GM13976 (cell line): Measurements from ENCODE around the gene TOP3A.

Experiments
- DNase-seq: peaks from one replicate; pipeline ENCODE4 v3.0.0; 2012; ENCODE audit warnings: low spot score
- CTCF ChIP-seq: IDR thresholded peaks from 2 replicates; pipeline ENCODE4 v1.5.1; 2012; ENCODE audit warnings: borderline replicate concordance, mild to moderate bottlenecking; ENCODE audit not compliant: insufficient read depth; ENCODE audit errors: extremely low read depth, missing control alignments, control extremely low read depth
- in situ Hi-C: fragments of 300-500 bp; cut with MboI; formaldehyde crosslinking; loops from one replicate; pipeline ENCODE4 v1.12.0; 2022; ENCODE audit warnings: low sequenced_read_pairs, mixed read lengths, inconsistent platforms; ENCODE audit not compliant: unreplicated experiment

TOP3A gene

GRCh38 chr17:18250708-18251107 is 64.1 kb downstream of the TOP3A start:
- no peak for DNase-seq
- in situ Hi-C loops: no loop called here
- TF ChIP-seq CTCF: no peak

GRCh38 chr17:18250259-18250658 is 64.5 kb downstream of the TOP3A start:
- DNase-seq: no peak
- in situ Hi-C loops: no loop called here

DNA sequence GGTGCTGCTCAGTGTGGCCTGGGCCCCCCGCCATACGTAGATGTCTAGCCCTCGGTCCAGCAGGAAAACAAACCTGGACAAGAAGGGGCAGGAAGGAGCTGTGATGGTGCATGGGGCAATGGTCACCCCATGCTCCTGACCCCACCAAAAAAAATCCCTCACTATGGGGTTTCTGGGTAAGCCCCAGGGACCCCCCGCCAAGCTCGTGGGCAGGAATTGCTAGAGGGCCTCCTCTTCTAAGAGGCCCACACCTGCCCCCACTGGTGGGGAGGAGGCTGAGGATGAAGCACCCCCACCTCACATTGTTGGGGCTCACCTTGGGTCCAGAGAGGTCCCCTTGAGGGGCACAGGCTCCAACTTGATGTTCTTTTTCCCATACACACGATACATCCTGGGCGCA is 66.0 kb downstream of the TOP3A start:
- no peak for DNase-seq
- TF ChIP-seq CTCF: no peak
- in situ Hi-C loops: no loop called here

More at GRCh38 chr17:18250259-18250658, 64.5 kb downstream of the TOP3A start:
- no peak for TF ChIP-seq CTCF

DNA sequence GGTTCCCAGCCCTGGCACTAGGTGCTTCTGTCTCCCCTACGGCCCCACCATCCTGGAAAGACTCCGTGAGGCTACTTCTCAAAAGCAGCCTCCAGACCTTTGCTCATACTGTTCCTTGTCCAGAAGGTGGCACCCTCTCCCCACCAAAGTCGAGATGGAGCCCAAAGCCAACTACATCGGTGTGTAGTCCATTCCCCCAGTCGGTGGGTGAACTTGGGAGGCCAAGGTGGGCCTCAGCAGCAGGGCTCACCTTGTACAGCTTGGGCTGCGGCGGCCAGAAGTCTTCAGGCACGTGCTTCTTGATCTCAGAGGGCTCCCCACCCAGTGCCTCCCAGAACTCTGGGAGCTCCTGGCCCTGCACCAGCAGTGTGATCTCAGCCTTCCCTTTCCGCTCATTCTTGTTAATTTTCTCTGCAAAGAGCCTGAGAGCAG is 66.5 kb downstream of the TOP3A start:
- in situ Hi-C loops: no loop called here
- TF ChIP-seq CTCF: peak; percentile 42
- DNase-seq: peak; percentile 93

- DNase-seq: no peak
- in situ Hi-C loops: no loop called here
- no peak for TF ChIP-seq CTCF
These were observed 67.2 kb downstream of the TOP3A start for GRCh38 chr17:18247613-18248001.

DNA sequence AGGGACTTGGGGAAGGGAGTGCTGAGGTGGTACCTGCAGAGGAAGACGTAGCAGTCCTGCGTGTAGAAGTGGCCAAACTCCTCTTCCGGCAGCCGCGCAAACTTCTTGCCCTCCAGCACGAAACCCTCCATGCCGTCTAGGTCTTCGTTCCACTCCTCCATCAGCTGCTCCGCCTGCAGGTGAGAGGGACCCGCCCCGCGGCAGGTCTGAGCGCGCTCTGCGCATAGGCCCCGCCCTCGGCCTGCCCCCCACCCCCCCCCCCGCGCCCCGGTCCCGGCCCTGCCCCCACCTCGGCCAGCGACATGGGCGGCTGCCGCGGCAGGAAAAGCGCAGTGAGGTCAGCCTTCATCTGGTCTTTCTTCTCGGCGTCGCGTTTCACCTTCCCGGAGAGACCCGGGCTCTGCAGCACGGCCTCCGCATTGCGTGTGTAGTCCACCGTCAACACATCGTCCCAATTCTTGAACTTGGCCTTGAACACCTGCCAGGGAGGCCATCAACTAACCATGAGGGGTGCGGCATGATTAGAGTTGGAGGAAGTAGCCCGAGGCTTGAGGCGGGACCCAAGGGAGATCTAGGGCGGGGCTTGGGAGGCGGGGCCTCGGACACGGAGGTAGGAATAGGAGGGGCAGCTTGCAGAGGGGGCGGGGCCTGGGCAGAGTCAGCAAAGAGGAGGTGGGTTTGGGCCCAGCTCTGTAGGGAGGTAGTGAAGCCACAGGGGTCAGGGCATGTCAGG is 67.7 kb downstream of the TOP3A start:
- in situ Hi-C loops: no loop called here
- DNase-seq: peak; percentile 67
- TF ChIP-seq CTCF: no peak
